Measurements from ENCODE around the gene MYBPC3. TPM values are rescaled to one million over a fixed set of nuclear protein-coding genes. Genes with fewer than 3 reads are reported as not detected.

The MYBPC3 gene
- total RNA-seq, 4 donors from 2014 or later, result not detected

DNA sequence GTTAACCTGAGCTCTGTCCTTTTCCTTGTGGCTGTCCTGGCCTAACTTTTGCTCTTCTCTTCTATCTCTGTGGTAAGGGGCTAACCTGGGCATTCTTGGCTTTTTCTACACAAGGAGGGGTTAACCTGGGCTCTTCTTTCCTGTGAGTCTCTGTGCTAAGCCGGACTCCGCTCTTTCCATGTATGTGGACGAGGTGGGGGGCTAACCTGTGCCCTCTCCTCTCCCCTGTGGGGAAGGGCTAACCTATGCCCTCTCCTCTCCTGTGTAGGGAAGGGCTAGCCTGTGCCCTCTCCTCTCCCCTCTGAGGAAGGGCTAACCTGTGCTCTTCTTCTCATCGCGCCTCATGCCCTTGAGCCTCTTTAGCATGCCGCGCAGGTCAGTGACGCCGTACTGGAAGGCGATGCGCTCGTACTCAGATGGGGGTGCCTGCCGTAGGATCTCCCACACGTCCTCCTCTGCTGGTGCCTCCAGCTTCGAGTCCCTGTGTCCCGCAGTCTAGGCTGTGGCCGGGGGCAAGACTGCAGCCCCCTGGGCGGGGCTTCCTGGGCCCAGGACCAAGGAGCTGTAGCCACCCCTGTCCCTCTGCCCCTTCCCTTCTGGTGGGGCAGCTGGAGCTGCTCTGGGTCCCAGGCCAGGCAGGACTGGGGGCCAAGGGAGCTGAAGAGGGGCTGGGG is 6.5 kb downstream of the MYBPC3 start:
- TF ChIP-seq POLR2A (IDR thresholded peaks at IDR 0.05), result no peak
- TF ChIP-seq, protein P1, sequence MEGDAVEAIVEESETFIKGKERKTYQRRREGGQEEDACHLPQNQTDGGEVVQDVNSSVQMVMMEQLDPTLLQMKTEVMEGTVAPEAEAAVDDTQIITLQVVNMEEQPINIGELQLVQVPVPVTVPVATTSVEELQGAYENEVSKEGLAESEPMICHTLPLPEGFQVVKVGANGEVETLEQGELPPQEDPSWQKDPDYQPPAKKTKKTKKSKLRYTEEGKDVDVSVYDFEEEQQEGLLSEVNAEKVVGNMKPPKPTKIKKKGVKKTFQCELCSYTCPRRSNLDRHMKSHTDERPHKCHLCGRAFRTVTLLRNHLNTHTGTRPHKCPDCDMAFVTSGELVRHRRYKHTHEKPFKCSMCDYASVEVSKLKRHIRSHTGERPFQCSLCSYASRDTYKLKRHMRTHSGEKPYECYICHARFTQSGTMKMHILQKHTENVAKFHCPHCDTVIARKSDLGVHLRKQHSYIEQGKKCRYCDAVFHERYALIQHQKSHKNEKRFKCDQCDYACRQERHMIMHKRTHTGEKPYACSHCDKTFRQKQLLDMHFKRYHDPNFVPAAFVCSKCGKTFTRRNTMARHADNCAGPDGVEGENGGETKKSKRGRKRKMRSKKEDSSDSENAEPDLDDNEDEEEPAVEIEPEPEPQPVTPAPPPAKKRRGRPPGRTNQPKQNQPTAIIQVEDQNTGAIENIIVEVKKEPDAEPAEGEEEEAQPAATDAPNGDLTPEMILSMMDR (IDR thresholded peaks at IDR 0.05), result no peak
- no peak for DNase-seq
- no peaks in the 10 kb centered on the region for H3K9me3 ChIP-seq
- no peak overlapping the region for H3K4me3 ChIP-seq (replicated peaks in 1 of 3)
- no peaks in the 10 kb centered on the region for H3K4me1 ChIP-seq
- H3K36me3 ChIP-seq, result no peaks in the 10 kb centered on the region
- 89% methylated on average over 18 of the region's 18 CpGs for WGBS, 2 donors
- intact Hi-C loops (cut with DNase I), result loop anchor here (10.0 kb wide), 1 partner anchor 71 kb away; the partner anchor contains the start of gene MADD
- no peaks in the 10 kb centered on the region for H3K27me3 ChIP-seq
- no peak overlapping the region for H3K27ac ChIP-seq

DNA sequence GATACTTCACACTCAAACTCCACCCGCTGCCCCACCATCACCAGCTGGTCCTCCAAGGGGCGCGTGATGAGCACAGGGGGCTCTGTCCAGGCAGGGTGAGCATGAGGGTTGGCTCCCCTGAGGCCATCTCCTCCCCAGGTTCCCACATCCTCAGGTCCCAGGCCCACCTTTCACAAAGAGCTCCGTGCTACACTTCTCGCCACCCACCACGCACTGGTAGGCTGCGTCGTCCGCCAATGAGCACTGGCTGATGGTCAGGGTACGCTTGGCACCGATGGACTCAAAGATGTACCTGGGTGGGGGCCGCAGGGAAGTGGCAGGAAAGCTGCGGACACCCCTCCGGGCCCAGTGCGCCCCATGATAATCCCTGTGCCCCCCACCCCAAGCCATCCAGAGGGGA is 9.6 kb downstream of the MYBPC3 start:
- DNase-seq, result no peak
- no peak for TF ChIP-seq POLR2A (IDR thresholded peaks at IDR 0.05)
- TF ChIP-seq, protein P1 (IDR thresholded peaks at IDR 0.05), result no peak
- WGBS, 2 donors, result 95 to 96% methylated on average over 15 of the region's 15 CpGs
- Histone ChIP-seq H3K27me3 (no peaks in the 10 kb centered on the region), H3K4me3 (replicated peaks in 1 of 3) (no peak overlapping the region), H3K9me3 (no peaks in the 10 kb centered on the region), H3K4me1 (no peaks in the 10 kb centered on the region), H3K36me3 (no peaks in the 10 kb centered on the region), H3K27ac (no peak overlapping the region)
- intact Hi-C loops (cut with DNase I), result loop anchor here (10.0 kb wide), 1 partner anchor 68 kb away; the partner anchor contains the start of gene MADD

DNA sequence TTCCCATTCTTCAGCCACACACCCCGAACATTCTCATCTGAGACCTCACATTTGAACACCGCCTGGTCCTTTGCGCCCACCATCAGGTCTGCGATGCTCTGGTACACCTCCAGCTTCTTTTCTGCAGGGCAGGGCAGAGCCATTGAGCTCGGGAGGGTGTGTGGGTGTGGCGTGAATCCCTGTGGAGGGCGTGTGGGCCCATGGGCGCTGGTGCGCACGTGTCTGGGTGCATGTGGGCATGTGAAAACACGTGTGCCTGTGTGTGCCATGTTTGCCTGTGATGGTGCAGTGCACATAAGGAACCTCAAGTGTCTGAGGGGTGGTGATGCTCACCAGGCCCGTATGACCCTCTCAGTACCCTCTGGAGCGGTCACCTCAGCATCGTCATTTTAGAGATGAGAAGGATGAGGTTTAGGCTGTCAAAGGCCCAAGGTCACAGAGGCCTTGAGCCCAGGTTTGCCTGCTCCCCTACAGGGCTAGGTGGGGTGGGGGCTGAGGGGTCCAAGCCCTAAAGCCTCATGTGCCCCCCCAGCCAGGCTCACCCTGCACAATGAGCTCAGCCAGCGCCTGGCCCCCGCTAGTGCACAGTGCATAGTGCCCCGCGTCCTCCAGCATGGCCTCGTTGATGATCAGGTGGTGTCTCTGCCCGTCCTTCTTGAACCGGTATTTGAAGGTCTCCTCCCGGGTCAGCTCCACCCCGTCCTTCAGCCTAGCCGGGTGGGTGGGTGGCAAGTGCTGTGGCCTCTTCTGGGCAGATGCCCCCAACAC is 10.3 kb downstream of the MYBPC3 start:
- Histone ChIP-seq H3K36me3 (no peaks in the 10 kb centered on the region), H3K27me3 (no peaks in the 10 kb centered on the region), H3K4me3 (replicated peaks in 1 of 3) (no peak overlapping the region), H3K9me3 (no peaks in the 10 kb centered on the region), H3K4me1 (no peaks in the 10 kb centered on the region), H3K27ac (no peak overlapping the region)
- DNase-seq, result no peak
- TF ChIP-seq POLR2A (IDR thresholded peaks at IDR 0.05), result no peak
- TF ChIP-seq, protein P1 (IDR thresholded peaks at IDR 0.05), result no peak
- intact Hi-C loops (cut with DNase I), result loop anchor here (10.0 kb wide), 1 partner anchor 67 kb away; the partner anchor contains the start of gene MADD
- WGBS, 2 donors, result 83 to 89% methylated on average over 22 to 23 of the region's 24 CpGs

DNA sequence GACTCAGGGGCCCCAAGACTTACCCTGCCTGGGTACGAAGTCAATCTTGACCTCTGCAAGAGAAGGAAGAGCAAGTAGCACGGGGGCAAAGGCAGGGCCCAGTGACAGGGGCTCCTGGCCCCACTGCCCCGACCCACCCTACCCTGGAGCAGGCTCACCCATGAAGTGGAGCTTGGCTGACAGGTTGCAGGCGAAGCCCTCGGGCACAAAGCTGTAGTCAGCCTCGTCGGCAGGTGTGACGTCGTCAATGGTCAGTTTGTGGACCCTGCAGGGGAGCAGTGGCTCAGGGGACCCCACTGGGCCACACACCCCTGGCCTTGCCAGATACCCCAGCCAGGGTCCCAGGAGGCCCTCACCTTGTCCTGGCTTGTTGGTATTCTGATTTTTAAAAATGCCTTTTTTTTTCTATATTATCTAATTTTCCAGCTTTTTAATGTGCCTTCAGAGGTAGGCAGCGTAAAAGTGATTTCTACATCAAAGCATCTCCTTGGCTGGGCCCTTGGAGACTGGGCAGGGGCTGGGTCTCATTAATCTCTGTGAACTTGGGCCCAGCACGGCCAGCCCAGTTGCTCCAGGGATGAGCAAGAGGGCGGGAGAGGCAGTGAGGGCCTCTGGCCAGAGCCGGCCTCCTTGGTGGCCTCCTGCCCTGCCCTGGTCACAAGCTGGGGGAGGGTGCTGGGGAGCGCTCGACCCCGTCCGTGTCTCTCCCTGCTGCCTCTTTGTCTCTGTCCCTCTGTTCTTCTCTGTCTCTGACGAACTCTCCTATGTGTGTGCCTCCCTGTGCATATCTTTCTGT is 11.3 kb downstream of the MYBPC3 start:
- intact Hi-C loops (cut with DNase I), result loop anchor here (10.0 kb wide), 1 partner anchor 66 kb away; the partner anchor contains the start of gene MADD
- no peaks in the 10 kb centered on the region for H3K36me3 ChIP-seq
- 61 to 65% methylated on average over 15 to 18 of the region's 18 CpGs for WGBS, 2 donors

More for the DNA sequence above, 11.3 kb downstream of the MYBPC3 start:
- Histone ChIP-seq H3K4me3 (replicated peaks in 1 of 3) (no peak overlapping the region), H3K27me3 (no peaks in the 10 kb centered on the region), H3K9me3 (no peaks in the 10 kb centered on the region), H3K4me1 (no peaks in the 10 kb centered on the region), H3K27ac (no peak overlapping the region)
- TF ChIP-seq POLR2A (IDR thresholded peaks at IDR 0.05), result no peak
- TF ChIP-seq, protein P1 (IDR thresholded peaks at IDR 0.05), result no peak
- no peak for DNase-seq

Measured in thyroid gland (tissue), 4 donors.